ENCODE data around the gene TACC2.
A peak's percentile ranks its signal among the peaks of the same experiment; 100 is the strongest.

The TACC2 gene

GRCh38 chr10:122029499-122030199, 40.7 kb downstream of the TACC2 start:
- DNase-seq (ENCODE audit: low read depth), result no peak
- H3K4me3 ChIP-seq (ENCODE audit: low read depth, low read length), result no peak overlapping the region
- peak; percentile 26 for TF ChIP-seq CTCF (IDR thresholded peaks at IDR 0.05; ENCODE audit: low read depth, low read length, missing control alignments)
- in situ Hi-C loops (cut with HindIII; ENCODE audit: low sequenced_read_pairs), result no loop called here

DNA sequence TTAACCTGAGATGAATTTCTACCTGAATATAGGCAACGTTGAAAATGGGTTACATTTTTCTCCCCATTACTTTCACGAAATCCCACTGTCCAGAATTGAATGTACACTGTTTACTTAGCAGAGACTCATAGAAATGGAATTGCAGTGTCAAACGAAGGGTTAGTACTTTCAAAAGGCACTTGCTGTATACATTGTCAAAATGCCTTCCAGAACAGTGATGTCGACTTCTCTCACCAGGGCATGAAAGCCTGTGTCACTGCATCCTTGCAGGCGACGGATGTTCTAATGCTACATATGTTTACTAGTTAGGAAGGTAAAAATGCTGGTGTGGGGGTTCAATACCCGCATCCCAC, 41.2 kb downstream of the TACC2 start:
- H3K4me3 ChIP-seq (ENCODE audit: low read depth, low read length), result no peak overlapping the region
- no peak for DNase-seq (ENCODE audit: low read depth)
- in situ Hi-C loops (cut with HindIII; ENCODE audit: low sequenced_read_pairs), result no loop called here
- no peak for TF ChIP-seq CTCF (IDR thresholded peaks at IDR 0.05; ENCODE audit: low read depth, low read length, missing control alignments)

DNA sequence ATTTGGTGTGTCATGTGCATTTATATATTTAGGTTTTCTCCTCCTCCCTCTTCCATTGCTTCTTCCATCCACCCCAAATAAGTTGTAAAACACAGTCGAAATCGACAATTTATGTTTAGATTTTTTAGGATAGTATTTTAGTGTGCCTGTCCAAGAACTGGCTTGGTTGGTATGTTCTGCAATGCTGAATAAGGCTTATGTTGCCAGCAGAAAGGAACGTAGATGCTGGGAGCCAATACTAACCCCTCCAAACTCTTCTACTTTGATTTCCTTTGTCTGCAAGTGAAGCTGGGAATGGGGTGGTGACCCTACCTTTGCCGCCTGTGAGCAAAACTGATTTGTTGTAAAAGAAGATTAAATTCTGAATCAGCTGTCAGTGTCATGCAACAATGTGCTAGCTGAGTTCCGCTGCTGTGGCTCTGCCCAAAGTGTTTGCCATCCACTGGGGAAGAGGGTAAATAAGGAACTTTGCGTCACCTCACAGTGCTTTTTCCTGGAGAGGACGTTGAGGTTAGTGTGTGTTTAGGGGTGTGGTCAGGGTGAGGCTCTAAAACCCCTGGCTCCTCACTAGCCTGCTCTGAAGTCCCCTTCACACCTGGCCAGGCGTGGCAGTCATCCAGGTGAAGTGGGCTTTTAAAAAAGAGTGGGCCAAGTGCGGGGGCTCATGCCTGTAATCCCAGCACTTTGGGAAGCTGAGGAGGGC, 44.4 kb downstream of the TACC2 start:
- DNase-seq (ENCODE audit: low read depth), result no peak
- TF ChIP-seq CTCF (IDR thresholded peaks at IDR 0.05; ENCODE audit: low read depth, low read length, missing control alignments), result no peak
- H3K4me3 ChIP-seq (ENCODE audit: low read depth, low read length), result no peak overlapping the region
- in situ Hi-C loops (cut with HindIII; ENCODE audit: low sequenced_read_pairs), result no loop called here

- H3K4me3 ChIP-seq (ENCODE audit: low read depth, low read length), result no peak overlapping the region
- in situ Hi-C loops (cut with HindIII; ENCODE audit: low sequenced_read_pairs), result no loop called here
- TF ChIP-seq CTCF (IDR thresholded peaks at IDR 0.05; ENCODE audit: low read depth, low read length, missing control alignments), result no peak
- DNase-seq (ENCODE audit: low read depth), result no peak
Observed at GRCh38 chr10:122034149-122034756, 45.3 kb downstream of the TACC2 start.

- H3K4me3 ChIP-seq (ENCODE audit: low read depth, low read length), result no peak overlapping the region
- no peak for TF ChIP-seq CTCF (IDR thresholded peaks at IDR 0.05; ENCODE audit: low read depth, low read length, missing control alignments)
- DNase-seq (ENCODE audit: low read depth), result no peak
- in situ Hi-C loops (cut with HindIII; ENCODE audit: low sequenced_read_pairs), result no loop called here
Observed at GRCh38 chr10:122040786-122041185, 51.8 kb downstream of the TACC2 start.

GRCh38 chr10:122042836-122043235, 53.9 kb downstream of the TACC2 start:
- in situ Hi-C loops (cut with HindIII; ENCODE audit: low sequenced_read_pairs), result no loop called here
- no peak for TF ChIP-seq CTCF (IDR thresholded peaks at IDR 0.05; ENCODE audit: low read depth, low read length, missing control alignments)
- DNase-seq (ENCODE audit: low read depth), result no peak
- H3K4me3 ChIP-seq (ENCODE audit: low read depth, low read length), result no peak overlapping the region

All from astrocyte of the cerebellum (primary cell).